VCaP (cell line): ENCODE data around the gene IMPA2.
A peak's percentile ranks its signal among the peaks of the same experiment; 100 is the strongest.

Source experiments
- H3K27ac ChIP-seq: fragments of 450-650 bp; 2 replicates; pipeline ENCODE4 v1.5.1; 2017
- CTCF ChIP-seq: fragments of 450-650 bp; conservative IDR thresholded peaks from 2 replicates; pipeline ENCODE4 v1.5.1; 2017; ENCODE audit warnings: mild to moderate bottlenecking, moderate library complexity

Gene IMPA2

DNA sequence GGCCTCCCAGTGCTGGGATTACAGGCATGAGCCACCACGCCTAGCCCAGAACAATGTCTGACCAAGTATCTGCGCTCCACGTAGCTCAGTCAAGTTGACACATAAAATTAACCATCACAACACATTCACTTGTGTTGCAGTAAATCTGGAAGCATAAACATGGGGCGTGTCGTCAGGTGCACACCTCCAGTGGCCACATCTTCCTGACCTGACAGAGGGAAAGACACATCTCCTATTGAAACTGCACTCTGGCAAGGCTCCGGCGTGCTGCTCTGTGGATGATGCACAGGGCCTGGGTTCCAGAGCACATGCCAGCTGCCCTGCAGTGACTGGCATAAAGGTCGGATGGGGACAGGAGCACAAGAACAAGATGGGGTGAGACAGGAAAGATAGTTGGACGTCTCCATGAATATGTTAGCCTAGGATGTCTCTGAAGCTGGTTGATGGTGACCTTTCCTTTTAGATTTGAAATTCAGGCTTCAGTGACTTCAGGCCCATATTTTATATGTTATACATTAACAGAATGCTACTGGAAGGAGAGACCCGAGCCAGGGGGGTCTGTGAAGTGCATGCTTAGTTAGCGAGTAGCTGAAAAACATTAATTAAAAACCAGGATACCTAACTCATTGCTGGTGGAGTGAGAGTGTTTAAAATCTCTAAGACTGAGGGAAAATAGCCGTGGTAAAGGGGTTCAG, 10.9 kb downstream of the IMPA2 start:
- TF ChIP-seq CTCF, result no peak
- no peak overlapping the region for H3K27ac ChIP-seq

GRCh38 chr18:11993264-11993916, 12.1 kb downstream of the IMPA2 start:
- H3K27ac ChIP-seq, result no peak overlapping the region
- no peak for TF ChIP-seq CTCF

DNA sequence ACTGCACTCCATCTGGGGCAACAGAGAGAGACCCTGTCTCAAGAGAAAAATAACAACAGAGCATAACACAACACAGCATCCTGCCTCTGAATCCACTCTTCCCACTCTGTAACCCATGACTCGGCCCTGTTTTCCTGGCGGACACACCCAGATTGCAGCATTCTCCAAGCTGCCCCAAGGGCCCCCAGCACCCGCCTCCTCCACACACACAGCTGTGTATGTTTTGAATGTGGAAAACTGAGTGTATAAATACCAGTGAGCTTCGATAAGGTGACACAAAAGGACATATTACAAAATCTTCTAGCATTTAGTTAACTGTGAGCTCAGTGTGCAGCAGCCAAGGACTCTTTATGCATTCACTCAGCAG, 13.0 kb downstream of the IMPA2 start:
- H3K27ac ChIP-seq, result no peak overlapping the region
- no peak for TF ChIP-seq CTCF

DNA sequence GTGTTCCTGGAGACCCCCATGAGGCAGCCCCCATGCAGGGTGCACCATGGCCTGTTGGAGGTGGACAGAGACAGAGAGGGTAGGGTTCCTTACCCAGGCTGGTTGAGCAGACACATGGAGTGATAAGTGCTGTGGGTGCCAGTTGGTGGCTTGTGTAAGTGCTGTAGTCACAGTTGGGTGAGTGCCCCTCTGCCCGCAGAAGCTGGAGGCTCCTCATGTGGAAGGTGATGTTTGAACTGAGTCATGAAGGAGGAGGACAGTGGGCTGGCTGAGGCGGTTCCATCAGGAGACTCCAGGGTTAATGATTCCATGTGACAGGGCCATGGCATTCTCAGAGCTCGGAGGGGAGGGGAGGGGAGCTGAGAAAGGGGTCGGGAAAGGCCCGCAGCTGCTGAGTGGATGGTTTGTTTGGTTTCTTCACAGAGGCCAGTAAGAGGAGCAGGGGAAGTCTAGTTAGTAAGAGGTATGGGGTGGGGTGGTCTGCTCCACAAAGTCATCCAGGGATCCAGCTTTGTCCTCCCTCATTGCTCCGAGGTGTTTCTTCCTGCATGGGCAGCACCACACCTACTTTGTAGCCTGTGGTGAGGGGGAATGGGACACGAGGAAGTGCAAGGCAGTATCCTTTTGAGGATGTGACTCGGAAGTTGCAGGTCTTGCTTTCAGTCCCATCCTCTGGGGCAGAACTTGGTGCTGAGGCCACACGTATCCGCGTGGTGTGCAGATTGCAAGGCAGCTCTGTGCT, 13.6 kb downstream of the IMPA2 start:
- no peak overlapping the region for H3K27ac ChIP-seq
- no peak for TF ChIP-seq CTCF

DNA sequence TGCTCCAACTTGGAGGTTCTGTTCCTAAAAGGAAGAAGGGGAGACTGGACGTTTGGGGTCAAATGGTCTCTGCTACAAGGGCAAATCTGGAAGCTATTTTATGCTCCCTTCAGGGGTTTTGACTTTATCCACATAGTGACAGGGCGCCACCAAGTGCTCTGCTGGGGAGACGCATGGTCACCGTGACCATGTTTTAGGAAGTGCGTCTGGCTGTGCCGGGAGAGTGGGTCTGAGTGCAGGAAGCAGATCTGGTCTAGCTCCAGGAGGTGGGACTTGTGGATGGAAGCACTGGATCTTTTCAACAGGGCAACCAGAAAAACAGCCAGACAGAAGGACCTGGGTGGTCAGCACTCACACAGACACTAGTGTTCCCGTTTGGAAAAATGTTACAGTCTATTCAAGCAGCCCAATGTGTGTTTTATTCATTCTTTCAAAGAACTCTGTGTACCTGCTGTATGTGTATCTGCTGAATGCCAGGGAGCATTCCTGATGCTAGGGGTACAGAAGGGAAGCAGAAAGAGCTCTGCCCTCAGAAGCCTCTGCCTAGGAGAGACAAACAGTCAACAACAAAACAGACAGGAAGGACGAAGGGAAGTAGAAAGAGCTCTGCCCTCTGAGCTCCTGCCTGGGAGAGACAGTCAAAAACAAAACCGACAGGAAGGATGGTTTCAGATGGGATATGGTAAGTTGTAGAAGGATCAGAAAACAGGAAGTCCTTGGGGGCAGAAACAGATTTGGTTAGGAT, 14.3 kb downstream of the IMPA2 start:
- TF ChIP-seq CTCF, result peak; percentile 89
- H3K27ac ChIP-seq, result peak overlapping the region; percentile 6; the same call in 1 of the 2 replicates

DNA sequence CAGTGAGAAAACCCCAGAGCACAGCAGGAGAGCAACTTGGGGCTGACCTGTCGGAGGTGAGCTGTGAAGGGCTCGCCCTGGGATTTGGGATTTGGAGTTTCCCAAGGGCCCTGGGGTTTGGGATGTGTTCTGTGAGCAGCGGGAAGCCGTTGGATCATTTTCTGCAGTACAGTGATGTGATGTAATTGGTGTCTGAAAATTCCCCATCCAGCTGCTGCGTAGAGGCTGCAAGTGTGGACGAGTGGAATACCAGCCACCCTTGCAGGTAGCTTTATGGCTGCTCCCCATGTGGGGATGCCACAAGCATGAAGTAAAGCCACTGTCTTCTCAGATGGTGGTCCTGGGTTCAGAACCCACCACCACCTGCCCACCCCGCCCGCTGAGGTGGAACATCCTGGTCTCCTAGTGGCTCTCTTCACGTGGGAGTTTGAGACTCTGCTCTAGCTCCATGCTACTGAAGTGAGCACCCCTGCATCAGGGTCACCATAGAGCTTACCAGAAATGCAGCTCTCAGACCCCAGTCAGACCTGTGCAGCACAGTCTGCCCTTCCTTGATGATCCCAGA, 15.0 kb downstream of the IMPA2 start:
- peak overlapping the region; percentile 6; the same call in 1 of the 2 replicates for H3K27ac ChIP-seq
- no peak for TF ChIP-seq CTCF
